Mammary epithelial cell (primary cell): ENCODE results near the gene PPFIBP2.

Experiments
- EZH2 ChIP-seq: IDR thresholded peaks from 2 replicates; pipeline ENCODE4 v1.6.1; 2012; ENCODE audit warnings: low read length, inconsistent platforms, borderline replicate concordance
- TF ChIP-seq, protein P1 (sequence below), 2 donors: IDR thresholded peaks in 1 of 2; conservative IDR thresholded peaks in 1 of 2; 2 replicates each; pipeline ENCODE4 v1.5.1; 2011 to 2012; ENCODE audit warnings: inconsistent platforms in 2 of 2, low read length in 2 of 2, mild to moderate bottlenecking in 2 of 2, control low read depth in 1 of 2, low read depth in 1 of 2; ENCODE audit not compliant: insufficient read depth in 1 of 2; ENCODE audit errors: extremely low read depth in 1 of 2

DNA sequence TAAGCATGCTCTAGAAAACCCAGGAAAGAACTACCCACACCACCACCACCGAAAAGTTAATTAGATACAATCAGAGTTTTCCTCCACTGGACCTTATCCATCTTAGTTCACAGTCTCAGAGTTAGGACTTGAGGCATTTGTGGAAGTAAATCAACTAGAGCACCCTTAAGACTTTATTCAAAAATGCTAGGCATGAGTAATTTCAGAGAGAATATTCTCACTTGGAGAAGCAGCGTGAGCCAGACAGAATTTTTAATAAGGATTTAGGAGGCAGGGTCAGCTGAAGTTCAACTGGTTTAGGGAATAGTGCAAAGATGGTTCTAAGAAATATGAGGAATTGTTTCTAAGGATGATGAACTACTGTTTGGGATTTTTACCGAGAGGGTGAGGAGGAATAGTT is 29.7 kb upstream of the PPFIBP2 start:
- TF ChIP-seq, protein P1, sequence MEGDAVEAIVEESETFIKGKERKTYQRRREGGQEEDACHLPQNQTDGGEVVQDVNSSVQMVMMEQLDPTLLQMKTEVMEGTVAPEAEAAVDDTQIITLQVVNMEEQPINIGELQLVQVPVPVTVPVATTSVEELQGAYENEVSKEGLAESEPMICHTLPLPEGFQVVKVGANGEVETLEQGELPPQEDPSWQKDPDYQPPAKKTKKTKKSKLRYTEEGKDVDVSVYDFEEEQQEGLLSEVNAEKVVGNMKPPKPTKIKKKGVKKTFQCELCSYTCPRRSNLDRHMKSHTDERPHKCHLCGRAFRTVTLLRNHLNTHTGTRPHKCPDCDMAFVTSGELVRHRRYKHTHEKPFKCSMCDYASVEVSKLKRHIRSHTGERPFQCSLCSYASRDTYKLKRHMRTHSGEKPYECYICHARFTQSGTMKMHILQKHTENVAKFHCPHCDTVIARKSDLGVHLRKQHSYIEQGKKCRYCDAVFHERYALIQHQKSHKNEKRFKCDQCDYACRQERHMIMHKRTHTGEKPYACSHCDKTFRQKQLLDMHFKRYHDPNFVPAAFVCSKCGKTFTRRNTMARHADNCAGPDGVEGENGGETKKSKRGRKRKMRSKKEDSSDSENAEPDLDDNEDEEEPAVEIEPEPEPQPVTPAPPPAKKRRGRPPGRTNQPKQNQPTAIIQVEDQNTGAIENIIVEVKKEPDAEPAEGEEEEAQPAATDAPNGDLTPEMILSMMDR (conservative IDR thresholded peaks at IDR 0.05 in 1 of 2, IDR thresholded peaks at IDR 0.05 in 1 of 2; ENCODE audit: extremely low read depth in 1 of 2, insufficient read depth in 1 of 2, low read depth in 1 of 2, low read length in 2 of 2): no peak
- TF ChIP-seq EZH2: no peak
